H9 (cell line): Measurements from ENCODE around the gene GDNF. TPM values are rescaled to one million over a fixed set of nuclear protein-coding genes. Genes with fewer than 3 reads are reported as not detected.

ENCODE experiments used
- DNase-seq: peaks from one replicate; pipeline ENCODE4 v3.0.0-alpha.2; 2017
- H2AFZ ChIP-seq: one replicate; pipeline ENCODE4 v1.6.1; 2013; ENCODE audit warnings: mild to moderate bottlenecking, low read length, control low read depth, moderate library complexity
- H2AK5ac ChIP-seq: 2 replicates; pipeline ENCODE4 v1.6.1; 2013; ENCODE audit warnings: low read length, control low read depth, mixed read lengths; ENCODE audit not compliant: insufficient read length
- H2BK120ac ChIP-seq: one replicate; pipeline ENCODE4 v1.6.1; 2013; ENCODE audit warnings: low read depth, mild to moderate bottlenecking, low read length, control low read depth, inconsistent platforms; ENCODE audit not compliant: poor library complexity, severe bottlenecking
- H2BK12ac ChIP-seq: 2 replicates; pipeline ENCODE4 v1.6.1; 2013; ENCODE audit warnings: low read length, control low read depth, mixed read lengths, low read depth; ENCODE audit not compliant: insufficient read length
- H2BK15ac ChIP-seq: 2 replicates; pipeline ENCODE4 v1.6.1; 2013; ENCODE audit warnings: low read depth, low read length, control low read depth
- H2BK20ac ChIP-seq: one replicate; pipeline ENCODE4 v1.6.1; 2013; ENCODE audit warnings: low read depth, mild to moderate bottlenecking, low read length, control low read depth, inconsistent platforms; ENCODE audit not compliant: poor library complexity, severe bottlenecking
- H2BK5ac ChIP-seq: 2 replicates; pipeline ENCODE4 v1.6.1; 2013; ENCODE audit warnings: low read length, control low read depth, mixed read lengths; ENCODE audit not compliant: insufficient read length
- H3K14ac ChIP-seq: 2 replicates; pipeline ENCODE4 v1.6.1; 2013; ENCODE audit warnings: low read length, control low read depth; ENCODE audit not compliant: insufficient read depth
- H3K18ac ChIP-seq: 2 replicates; pipeline ENCODE4 v1.6.1; 2013; ENCODE audit warnings: low read depth, mild to moderate bottlenecking, mixed read lengths, low read length, control low read depth; ENCODE audit not compliant: insufficient read length
- H3K23ac ChIP-seq: 2 replicates; pipeline ENCODE4 v1.6.1; 2013; ENCODE audit warnings: low read length, control low read depth, mixed read lengths, low read depth; ENCODE audit not compliant: insufficient read length
- H3K23me2 ChIP-seq: 2 replicates; pipeline ENCODE4 v1.6.1; 2013; ENCODE audit warnings: low read depth, mild to moderate bottlenecking, mixed read lengths, low read length, control low read depth; ENCODE audit not compliant: insufficient read length, poor library complexity, severe bottlenecking
- H3K27ac ChIP-seq: 2 replicates; pipeline ENCODE4 v1.5.1; 2013; ENCODE audit warnings: low read length, control low read depth, mixed read lengths, low read depth; ENCODE audit not compliant: insufficient read length
- H3K27me3 ChIP-seq: 2 replicates; pipeline ENCODE4 v1.6.1; 2013; ENCODE audit warnings: low read length, control low read depth, inconsistent platforms; ENCODE audit not compliant: insufficient read depth
- H3K4ac ChIP-seq: 2 replicates; pipeline ENCODE4 v1.6.1; 2013; ENCODE audit warnings: low read depth, mild to moderate bottlenecking, control low read depth, inconsistent platforms, low read length, moderate library complexity
- H3K4me1 ChIP-seq: 2 replicates; pipeline ENCODE4 v1.6.1; 2013; ENCODE audit warnings: low read length, control low read depth, inconsistent platforms; ENCODE audit not compliant: insufficient read depth
- H3K4me2 ChIP-seq: 2 replicates; pipeline ENCODE4 v1.6.1; 2013; ENCODE audit warnings: low read length, control low read depth, mixed read lengths; ENCODE audit not compliant: insufficient read length, insufficient read depth
- H3K56ac ChIP-seq: 2 replicates; pipeline ENCODE4 v1.6.1; 2013; ENCODE audit warnings: low read depth, mild to moderate bottlenecking, mixed read lengths, low read length, control low read depth; ENCODE audit not compliant: insufficient read length
- H3K79me1 ChIP-seq: 2 replicates; pipeline ENCODE4 v1.6.1; 2013; ENCODE audit warnings: low read depth, mild to moderate bottlenecking, moderate library complexity, low read length, control low read depth, inconsistent platforms; ENCODE audit not compliant: insufficient read depth, poor library complexity, severe bottlenecking
- H3K79me2 ChIP-seq: 2 replicates; pipeline ENCODE4 v1.6.1; 2013; ENCODE audit warnings: low read length, control low read depth, inconsistent platforms; ENCODE audit not compliant: insufficient read depth
- H3K9ac ChIP-seq: 2 replicates; pipeline ENCODE4 v1.6.1; 2013; ENCODE audit warnings: low read length, control low read depth, mixed read lengths; ENCODE audit not compliant: insufficient read length; ENCODE audit errors: extremely low read depth
- H3K9me3 ChIP-seq: one replicate; pipeline ENCODE4 v1.6.1; 2013; ENCODE audit warnings: low read depth, low read length, inconsistent platforms; ENCODE audit not compliant: control insufficient read depth
- H3T11ph ChIP-seq: one replicate; pipeline ENCODE4 v1.6.1; 2013; ENCODE audit warnings: mild to moderate bottlenecking, low read length, control low read depth, inconsistent platforms
- H4K20me1 ChIP-seq: one replicate; pipeline ENCODE4 v1.6.1; 2013; ENCODE audit not compliant: control insufficient read depth, insufficient read length, insufficient read depth
- H4K5ac ChIP-seq: 2 replicates; pipeline ENCODE4 v1.6.1; 2013; ENCODE audit warnings: low read depth, mild to moderate bottlenecking, mixed read lengths, low read length, control low read depth; ENCODE audit not compliant: insufficient read length
- H4K8ac ChIP-seq: replicated peaks from 2 replicates; pipeline ENCODE4 v1.6.1; 2013; ENCODE audit warnings: low read length, control low read depth, mixed read lengths, low read depth; ENCODE audit not compliant: insufficient read length
- H4K91ac ChIP-seq: 2 replicates; pipeline ENCODE4 v1.6.1; 2013; ENCODE audit warnings: low read depth, mild to moderate bottlenecking, moderate library complexity, mixed read lengths, low read length, control low read depth; ENCODE audit not compliant: insufficient read length
- H3K27ac Mint-ChIP-seq, 3 experiments: 2 replicates in 2 of 3; 3 replicates in 1 of 3; pipeline ENCODE4 v1.8.0; 2020 to 2021; ENCODE audit warnings: mixed read lengths in 3 of 3, mild to moderate bottlenecking in 1 of 3, moderate library complexity in 1 of 3
- H3K27me3 Mint-ChIP-seq: 2 replicates; pipeline ENCODE4 v1.8.0; 2021; ENCODE audit warnings: low read depth, mild to moderate bottlenecking, moderate library complexity, mixed read lengths
- H3K36me3 Mint-ChIP-seq, 3 experiments: 2 replicates in 2 of 3; 3 replicates in 1 of 3; pipeline ENCODE4 v1.8.0; 2020 to 2021; ENCODE audit warnings: low read depth in 3 of 3, mixed read lengths in 3 of 3; ENCODE audit not compliant: insufficient read depth in 1 of 3
- H3K4me1 Mint-ChIP-seq, 2 experiments: 2 replicates each; pipeline ENCODE4 v1.8.0; 2020; ENCODE audit warnings: mixed read lengths in 2 of 2
- H3K4me3 Mint-ChIP-seq, 2 experiments: 2 replicates in 1 of 2; 3 replicates in 1 of 2; pipeline ENCODE4 v1.8.0; 2020 to 2021; ENCODE audit warnings: mild to moderate bottlenecking in 2 of 2, mixed read lengths in 2 of 2, moderate library complexity in 1 of 2
- H3K9me3 Mint-ChIP-seq, 2 experiments: 2 replicates in 1 of 2; 3 replicates in 1 of 2; pipeline ENCODE4 v1.8.0; 2020; ENCODE audit warnings: mild to moderate bottlenecking in 2 of 2, mixed read lengths in 2 of 2, moderate library complexity in 1 of 2
- WGBS: extraction: QIAGEN DNeasy Blood & Tissue Kit; methylation state at CpG from one replicate; pipeline ENCODE4 v1.1.7; 2013; ENCODE audit warnings: missing lambda C conversion rate, low lambda C conversion rate, mixed read lengths; ENCODE audit not compliant: insufficient read length; ENCODE audit errors: extremely low coverage; 5-methylcytosine and 5-hydroxymethylcytosine counted together
- total RNA-seq: library from RNA; stranded (reverse); gene quantifications from 2 replicates; pipeline ENCODE4 v1.2.1, GENCODE V29; 2021
- TF ChIP-seq, protein P1 (sequence below): fragments of 200-600 bp; sonication (generic); conservative IDR thresholded peaks from 3 replicates; pipeline ENCODE4 v1.8.0; 2021; ENCODE audit warnings: antibody characterized with exemption, mild to moderate bottlenecking

Gene GDNF
- total RNA-seq, 1 experiment from 2014 or later, result not detected

DNA sequence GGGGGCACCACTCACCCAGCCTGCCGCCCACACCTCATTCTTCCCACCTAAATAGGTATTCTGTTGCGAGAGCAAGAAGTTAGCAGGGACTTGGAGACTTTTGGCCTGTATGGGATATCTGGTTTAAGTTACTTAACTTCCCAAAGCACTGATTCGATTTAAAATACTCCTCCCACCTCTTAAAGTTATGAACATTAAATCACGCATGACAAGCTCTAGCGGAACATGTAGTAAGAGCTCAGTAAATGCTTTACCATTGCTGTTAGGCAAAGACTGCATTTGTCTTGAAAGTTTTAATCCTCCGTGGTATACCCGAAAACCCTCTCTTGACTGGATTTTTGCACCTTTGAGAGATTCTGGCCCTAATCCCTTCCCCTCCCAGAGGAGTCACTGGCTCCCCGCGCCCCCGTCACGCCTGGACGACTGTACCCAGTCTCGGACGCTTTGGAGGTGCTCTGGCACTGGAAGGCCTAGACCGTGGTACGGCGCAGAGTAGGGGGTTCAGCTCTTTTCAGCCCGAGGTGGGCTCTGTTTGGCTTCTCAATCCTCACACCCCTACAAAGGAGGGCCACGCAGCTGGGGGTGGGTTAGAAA is 4.4 kb downstream of the GDNF start:
- no peak overlapping the region for H3K27ac Mint-ChIP-seq
- no peak overlapping the region for H3K27ac ChIP-seq
- no peak overlapping the region for H3K56ac ChIP-seq
- no peak overlapping the region for H3K14ac ChIP-seq
- WGBS, result no CpG with 5 or more reads among the region's 19 CpGs
- H3T11ph ChIP-seq, result no peak overlapping the region
- no peak overlapping the region for H2BK12ac ChIP-seq
- H3K4me2 ChIP-seq, result peak overlapping the region; percentile 77
- H3K23ac ChIP-seq, result no peak overlapping the region
- no peak overlapping the region for H4K91ac ChIP-seq
- H2BK20ac ChIP-seq, result no peak overlapping the region
- H3K9me3 Mint-ChIP-seq, result peaks cover 0 to 6% of the 10 kb centered on the region in 2 experiments; a peak in 1 of 5 replicates
- H3K9ac ChIP-seq, result no peak overlapping the region
- no peak overlapping the region for H3K4ac ChIP-seq
- TF ChIP-seq, protein P1, sequence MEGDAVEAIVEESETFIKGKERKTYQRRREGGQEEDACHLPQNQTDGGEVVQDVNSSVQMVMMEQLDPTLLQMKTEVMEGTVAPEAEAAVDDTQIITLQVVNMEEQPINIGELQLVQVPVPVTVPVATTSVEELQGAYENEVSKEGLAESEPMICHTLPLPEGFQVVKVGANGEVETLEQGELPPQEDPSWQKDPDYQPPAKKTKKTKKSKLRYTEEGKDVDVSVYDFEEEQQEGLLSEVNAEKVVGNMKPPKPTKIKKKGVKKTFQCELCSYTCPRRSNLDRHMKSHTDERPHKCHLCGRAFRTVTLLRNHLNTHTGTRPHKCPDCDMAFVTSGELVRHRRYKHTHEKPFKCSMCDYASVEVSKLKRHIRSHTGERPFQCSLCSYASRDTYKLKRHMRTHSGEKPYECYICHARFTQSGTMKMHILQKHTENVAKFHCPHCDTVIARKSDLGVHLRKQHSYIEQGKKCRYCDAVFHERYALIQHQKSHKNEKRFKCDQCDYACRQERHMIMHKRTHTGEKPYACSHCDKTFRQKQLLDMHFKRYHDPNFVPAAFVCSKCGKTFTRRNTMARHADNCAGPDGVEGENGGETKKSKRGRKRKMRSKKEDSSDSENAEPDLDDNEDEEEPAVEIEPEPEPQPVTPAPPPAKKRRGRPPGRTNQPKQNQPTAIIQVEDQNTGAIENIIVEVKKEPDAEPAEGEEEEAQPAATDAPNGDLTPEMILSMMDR, result no peak
- no peak overlapping the region for H4K5ac ChIP-seq
- H3K27me3 ChIP-seq, result peaks cover 63% of the 10 kb centered on the region
- no peak overlapping the region for H2BK15ac ChIP-seq
- peaks cover 92% of the 10 kb centered on the region for H3K27me3 Mint-ChIP-seq
- H3K23me2 ChIP-seq, result peaks cover 24% of the 10 kb centered on the region
- no peak for DNase-seq
- H2AFZ ChIP-seq, result no peak overlapping the region
- H2BK120ac ChIP-seq, result no peak overlapping the region
- H3K4me3 Mint-ChIP-seq, result peak overlapping the region; percentile 61 to 80
- no peak overlapping the region for H3K18ac ChIP-seq
- H3K4me1 ChIP-seq, result peaks cover 5% of the 10 kb centered on the region; the same call in 1 of the 2 replicates
- no peaks in the 10 kb centered on the region for H3K79me2 ChIP-seq
- H3K79me1 ChIP-seq, result no peaks in the 10 kb centered on the region
- H2BK5ac ChIP-seq, result no peak overlapping the region
- H2AK5ac ChIP-seq, result no peak overlapping the region
- H4K20me1 ChIP-seq, result no peaks in the 10 kb centered on the region
- no peaks in the 10 kb centered on the region; a peak in 1 of 7 replicates for H3K36me3 Mint-ChIP-seq
- H3K9me3 ChIP-seq, result no peaks in the 10 kb centered on the region
- no peak overlapping the region for H4K8ac ChIP-seq
- H3K4me1 Mint-ChIP-seq, result peaks cover 28 to 47% of the 10 kb centered on the region in 2 experiments
